Liver (tissue), 9 donors: ENCODE results near the gene DGKD. TPM values are rescaled to one million over a fixed set of nuclear protein-coding genes. Genes with fewer than 3 reads are reported as not detected.

Source experiments
- DNase-seq: peaks from one replicate; pipeline ENCODE4 v3.0.0-alpha.2; 2017; ENCODE audit warnings: low spot score
- H3K27ac ChIP-seq, 2 donors: one replicate each; pipeline ENCODE4 v1.7.0; 2013; ENCODE audit warnings: inconsistent platforms in 2 of 2, low read length in 2 of 2, control low read depth in 1 of 2, low read depth in 1 of 2, mild to moderate bottlenecking in 1 of 2
- H3K27me3 ChIP-seq, 4 donors: one replicate each; pipeline versions ENCODE4 v1.6.1 to v1.7.0; 2013; ENCODE audit warnings: low read length in 3 of 4, inconsistent platforms in 1 of 4, mild to moderate bottlenecking in 1 of 4, moderate library complexity in 1 of 4; ENCODE audit not compliant: control insufficient read depth in 4 of 4, insufficient read depth in 4 of 4
- H3K36me3 ChIP-seq, 4 donors: one replicate each; pipeline versions ENCODE4 v1.6.1 to v1.7.0; 2013; ENCODE audit warnings: low read length in 3 of 4, mild to moderate bottlenecking in 3 of 4, low read depth in 1 of 4, moderate library complexity in 1 of 4; ENCODE audit not compliant: control insufficient read depth in 4 of 4, insufficient read depth in 3 of 4
- H3K4me1 ChIP-seq, 4 donors: one replicate each; pipeline versions ENCODE4 v1.6.1 to v1.7.0; 2013; ENCODE audit warnings: low read length in 3 of 4, mild to moderate bottlenecking in 3 of 4, moderate library complexity in 1 of 4; ENCODE audit not compliant: control insufficient read depth in 4 of 4, insufficient read depth in 4 of 4
- H3K4me3 ChIP-seq, 3 donors: one replicate each; pipeline versions ENCODE4 v1.6.1 to v1.7.0; 2013; ENCODE audit warnings: low read length in 3 of 3, control low read depth in 1 of 3, low read depth in 1 of 3, mild to moderate bottlenecking in 1 of 3
- H3K9ac ChIP-seq, 2 donors: one replicate each; pipeline ENCODE4 v1.7.0; 2013; ENCODE audit warnings: low read length in 2 of 2, mild to moderate bottlenecking in 2 of 2, moderate library complexity in 2 of 2, control low read depth in 1 of 2, low read depth in 1 of 2
- H3K9me3 ChIP-seq, 4 donors: one replicate each; pipeline versions ENCODE4 v1.6.1 to v1.7.0; 2013; ENCODE audit warnings: low read length in 3 of 4; ENCODE audit not compliant: control insufficient read depth in 4 of 4
- CTCF ChIP-seq: fragments of 150-350 bp; IDR thresholded peaks from 2 replicates; pipeline ENCODE4 v1.5.1; 2017; ENCODE audit warnings: improper control_type of control experiment, low read depth, low read length; ENCODE audit not compliant: missing input control
- EGR1 ChIP-seq, 2 donors: IDR thresholded peaks; 2 replicates each; pipeline ENCODE4 v1.6.1; 2016 to 2018; ENCODE audit warnings: antibody characterized with exemption in 2 of 2, low read depth in 2 of 2
- FOXA1 ChIP-seq: IDR thresholded peaks from 2 replicates; pipeline ENCODE4 v1.6.1; 2016; ENCODE audit warnings: antibody characterized with exemption
- FOXA2 ChIP-seq: IDR thresholded peaks from 2 replicates; pipeline ENCODE4 v1.6.1; 2016; ENCODE audit warnings: antibody characterized with exemption
- GABPA ChIP-seq, 2 donors: IDR thresholded peaks in 1 of 2; conservative IDR thresholded peaks in 1 of 2; 2 replicates each; pipeline ENCODE4 v1.6.1; 2016; ENCODE audit warnings: antibody characterized with exemption in 2 of 2, mild to moderate bottlenecking in 1 of 2, moderate library complexity in 1 of 2
- HNF4A ChIP-seq, 2 donors: conservative IDR thresholded peaks; 2 replicates each; pipeline ENCODE4 v1.6.1; 2016; ENCODE audit warnings: antibody characterized with exemption in 2 of 2, mild to moderate bottlenecking in 2 of 2
- HNF4G ChIP-seq: IDR thresholded peaks from 2 replicates; pipeline ENCODE4 v1.6.1; 2016; ENCODE audit warnings: antibody characterized with exemption
- JUND ChIP-seq, 2 donors: IDR thresholded peaks; 2 replicates each; pipeline ENCODE4 v1.6.1; 2016; ENCODE audit warnings: antibody characterized with exemption in 2 of 2
- MAX ChIP-seq: IDR thresholded peaks from 2 replicates; pipeline ENCODE4 v1.6.1; 2016; ENCODE audit warnings: antibody characterized with exemption
- NR2F2 ChIP-seq: IDR thresholded peaks from 2 replicates; pipeline ENCODE4 v1.6.1; 2016; ENCODE audit warnings: antibody characterized with exemption
- RAD21 ChIP-seq, 2 donors: IDR thresholded peaks; 2 replicates each; pipeline ENCODE4 v1.6.1; 2016; ENCODE audit warnings: antibody characterized with exemption in 2 of 2, mild to moderate bottlenecking in 2 of 2
- RXRA ChIP-seq, 2 donors: IDR thresholded peaks; 2 replicates each; pipeline ENCODE4 v1.6.1; 2017 to 2018; ENCODE audit warnings: antibody characterized with exemption in 2 of 2, mild to moderate bottlenecking in 1 of 2
- SP1 ChIP-seq: IDR thresholded peaks from 2 replicates; pipeline ENCODE4 v1.6.1; 2018; ENCODE audit warnings: antibody characterized with exemption, mild to moderate bottlenecking
- TAF1 ChIP-seq: conservative IDR thresholded peaks from 2 replicates; pipeline ENCODE4 v1.6.1; 2016; ENCODE audit warnings: antibody characterized with exemption, mild to moderate bottlenecking
- YY1 ChIP-seq: IDR thresholded peaks from 2 replicates; pipeline ENCODE4 v1.6.1; 2016; ENCODE audit warnings: antibody characterized with exemption, mild to moderate bottlenecking
- ZBTB33 ChIP-seq: IDR thresholded peaks from 2 replicates; pipeline ENCODE4 v1.6.1; 2016; ENCODE audit warnings: antibody characterized with exemption
- WGBS: extraction: QIAGEN DNeasy Blood & Tissue Kit; methylation state at CpG from one replicate; pipeline ENCODE4 v1.1.7; 2013; 5-methylcytosine and 5-hydroxymethylcytosine counted together
- polyA plus RNA-seq, 2 donors: library from polyadenylated mRNA; stranded (reverse) in 1 of 2; unstranded in 1 of 2; fragments of 200-250 nt in 1 of 2; fragments of >200 nt in 1 of 2; fragmentation: Nextera tagmentation in 1 of 2; extraction: Ambion mirVana in 1 of 2; gene quantifications; one replicate each; pipeline versions ENCODE4 v1.2.1 to v1.2.3, GENCODE V29; 2013 to 2015
- total RNA-seq, 2 donors: library from RNA; depleted of rRNA; stranded (reverse); fragments of >200 nt; gene quantifications; one replicate each; pipeline ENCODE4 v1.2.3, GENCODE V29; 2014
- TF ChIP-seq, protein P1 (sequence below): IDR thresholded peaks from 2 replicates; pipeline ENCODE4 v1.6.1; 2016; ENCODE audit warnings: antibody characterized with exemption
- TF ChIP-seq, protein P2 (sequence below): IDR thresholded peaks from 2 replicates; pipeline ENCODE4 v1.6.1; 2016; ENCODE audit warnings: antibody characterized with exemption, mild to moderate bottlenecking
- donor health status: healthy.
- donor health status: healthy.
- donor health status: healthy.
- donor health status: healthy.
- donor health status: healthy.

The DGKD gene
- total and polyA plus RNA-seq, 4 donors: 4.8 to 16.4 (median 8.2) TPM

DNA sequence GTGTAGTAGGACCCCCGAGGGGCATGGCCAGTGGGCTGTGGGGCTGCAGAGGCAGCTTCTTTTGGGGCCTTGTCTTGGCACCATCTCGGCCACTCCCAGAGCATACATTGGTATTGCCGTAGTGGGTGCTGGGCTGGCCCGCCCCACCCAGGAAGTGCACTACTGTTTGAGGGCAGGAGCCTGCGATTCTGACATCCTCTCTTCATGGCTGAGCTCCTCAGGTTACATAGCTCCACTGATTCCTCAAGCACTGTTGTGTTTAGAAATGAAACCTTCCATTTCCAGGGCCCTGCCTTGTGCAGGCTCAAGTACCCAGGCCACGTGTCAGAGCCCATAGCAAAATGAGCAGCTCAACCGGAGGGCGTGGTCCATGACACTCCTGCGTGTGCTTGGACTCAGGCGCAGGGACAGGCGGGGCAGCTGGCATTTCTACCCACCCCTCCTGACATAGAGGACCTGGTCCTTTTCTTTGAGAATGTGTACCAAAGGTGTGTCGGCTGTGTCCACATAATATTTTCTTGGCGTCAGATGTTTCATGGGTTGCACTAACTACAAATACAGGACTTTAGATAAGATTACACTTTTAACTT is 67.9 kb downstream of the DGKD start (continued):
- TF ChIP-seq RXRA (IDR thresholded peaks at IDR 0.05): no peak
- TF ChIP-seq, protein P1, sequence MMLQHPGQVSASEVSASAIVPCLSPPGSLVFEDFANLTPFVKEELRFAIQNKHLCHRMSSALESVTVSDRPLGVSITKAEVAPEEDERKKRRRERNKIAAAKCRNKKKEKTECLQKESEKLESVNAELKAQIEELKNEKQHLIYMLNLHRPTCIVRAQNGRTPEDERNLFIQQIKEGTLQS: no peak
- TF ChIP-seq HNF4A (conservative IDR thresholded peaks at IDR 0.05): no peak
- no peak for TF ChIP-seq NR2F2
- TF ChIP-seq RAD21 (IDR thresholded peaks at IDR 0.05): no peak

DNA sequence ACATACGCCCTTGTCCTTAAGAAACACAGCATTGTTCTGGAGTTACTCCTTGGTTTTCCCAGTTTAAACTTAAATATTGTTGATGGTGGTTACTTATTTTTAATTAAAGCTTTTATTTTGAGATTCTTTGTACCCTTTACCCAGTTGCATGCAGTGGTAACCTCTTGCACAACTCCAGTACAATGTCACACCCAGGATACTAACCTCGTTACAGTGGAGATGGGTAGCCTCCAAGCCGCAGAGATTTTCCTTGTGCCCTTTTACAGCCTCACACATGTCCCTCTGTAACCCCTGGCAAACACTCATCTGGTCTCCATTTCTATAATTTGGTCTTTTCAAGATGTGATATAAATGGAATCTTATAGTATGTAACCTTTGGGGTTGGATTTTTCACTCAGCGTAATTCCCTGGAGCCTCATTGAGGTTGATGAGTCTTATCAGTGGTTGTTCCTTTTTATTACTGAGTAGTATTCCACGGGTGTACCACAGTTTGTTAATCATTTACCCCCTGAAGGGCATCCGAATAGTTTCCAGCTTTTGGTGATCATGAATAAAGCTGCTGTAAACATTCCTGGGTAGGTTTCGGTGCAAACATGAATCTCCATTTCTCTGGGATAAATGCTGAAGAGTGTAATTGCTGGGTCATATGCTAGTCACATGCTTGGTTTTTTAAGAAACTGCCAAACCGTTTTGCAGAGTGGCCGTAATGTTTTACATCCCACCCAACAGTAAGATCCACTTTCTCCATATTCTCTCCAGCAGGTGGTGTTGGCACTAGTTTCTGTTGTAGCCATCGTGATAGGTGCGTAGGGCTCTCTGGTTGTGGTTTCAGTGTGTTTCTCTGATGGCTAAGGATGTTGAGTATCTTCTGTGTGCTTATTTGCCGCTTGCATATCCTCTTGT is 68.6 kb downstream of the DGKD start:
- Histone ChIP-seq H3K9ac (no peak overlapping the region), H3K36me3 (peaks cover 0 to 7% (median 0%) of the 10 kb centered on the region in 4 donors), H3K27me3 (no peaks in the 10 kb centered on the region), H3K27ac (no peak overlapping the region), H3K9me3 (no peaks in the 10 kb centered on the region), H3K4me3 (no peak overlapping the region), H3K4me1 (peaks cover 2 to 21% (median 8%) of the 10 kb centered on the region in 4 donors)
- peak; percentile 1 for DNase-seq
- 60% methylated on average over 12 of the region's 12 CpGs for WGBS
- TF ChIP-seq RAD21 (IDR thresholded peaks at IDR 0.05) (no peak), MAX (peak; percentile 31), GABPA (IDR thresholded peaks at IDR 0.05 in 1 of 2, conservative IDR thresholded peaks at IDR 0.05 in 1 of 2) (no peak), HNF4G (no peak), FOXA2 (no peak), YY1 (no peak), ZBTB33 (no peak), RXRA (IDR thresholded peaks at IDR 0.05) (peak in 1 of 2 donors; percentile 51), CTCF (no peak), JUND (IDR thresholded peaks at IDR 0.05) (no peak), FOXA1 (no peak), EGR1 (IDR thresholded peaks at IDR 0.05; ENCODE audit: low read depth in 2 of 2) (no peak), TAF1 (no peak), NR2F2 (no peak), SP1 (no peak), HNF4A (conservative IDR thresholded peaks at IDR 0.05) (peak in 1 of 2 donors; percentile 46)
- TF ChIP-seq, protein P1: no peak
- TF ChIP-seq, protein P2, sequence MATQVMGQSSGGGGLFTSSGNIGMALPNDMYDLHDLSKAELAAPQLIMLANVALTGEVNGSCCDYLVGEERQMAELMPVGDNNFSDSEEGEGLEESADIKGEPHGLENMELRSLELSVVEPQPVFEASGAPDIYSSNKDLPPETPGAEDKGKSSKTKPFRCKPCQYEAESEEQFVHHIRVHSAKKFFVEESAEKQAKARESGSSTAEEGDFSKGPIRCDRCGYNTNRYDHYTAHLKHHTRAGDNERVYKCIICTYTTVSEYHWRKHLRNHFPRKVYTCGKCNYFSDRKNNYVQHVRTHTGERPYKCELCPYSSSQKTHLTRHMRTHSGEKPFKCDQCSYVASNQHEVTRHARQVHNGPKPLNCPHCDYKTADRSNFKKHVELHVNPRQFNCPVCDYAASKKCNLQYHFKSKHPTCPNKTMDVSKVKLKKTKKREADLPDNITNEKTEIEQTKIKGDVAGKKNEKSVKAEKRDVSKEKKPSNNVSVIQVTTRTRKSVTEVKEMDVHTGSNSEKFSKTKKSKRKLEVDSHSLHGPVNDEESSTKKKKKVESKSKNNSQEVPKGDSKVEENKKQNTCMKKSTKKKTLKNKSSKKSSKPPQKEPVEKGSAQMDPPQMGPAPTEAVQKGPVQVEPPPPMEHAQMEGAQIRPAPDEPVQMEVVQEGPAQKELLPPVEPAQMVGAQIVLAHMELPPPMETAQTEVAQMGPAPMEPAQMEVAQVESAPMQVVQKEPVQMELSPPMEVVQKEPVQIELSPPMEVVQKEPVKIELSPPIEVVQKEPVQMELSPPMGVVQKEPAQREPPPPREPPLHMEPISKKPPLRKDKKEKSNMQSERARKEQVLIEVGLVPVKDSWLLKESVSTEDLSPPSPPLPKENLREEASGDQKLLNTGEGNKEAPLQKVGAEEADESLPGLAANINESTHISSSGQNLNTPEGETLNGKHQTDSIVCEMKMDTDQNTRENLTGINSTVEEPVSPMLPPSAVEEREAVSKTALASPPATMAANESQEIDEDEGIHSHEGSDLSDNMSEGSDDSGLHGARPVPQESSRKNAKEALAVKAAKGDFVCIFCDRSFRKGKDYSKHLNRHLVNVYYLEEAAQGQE: no peak
